ENCODE data around the gene CP.

DNA sequence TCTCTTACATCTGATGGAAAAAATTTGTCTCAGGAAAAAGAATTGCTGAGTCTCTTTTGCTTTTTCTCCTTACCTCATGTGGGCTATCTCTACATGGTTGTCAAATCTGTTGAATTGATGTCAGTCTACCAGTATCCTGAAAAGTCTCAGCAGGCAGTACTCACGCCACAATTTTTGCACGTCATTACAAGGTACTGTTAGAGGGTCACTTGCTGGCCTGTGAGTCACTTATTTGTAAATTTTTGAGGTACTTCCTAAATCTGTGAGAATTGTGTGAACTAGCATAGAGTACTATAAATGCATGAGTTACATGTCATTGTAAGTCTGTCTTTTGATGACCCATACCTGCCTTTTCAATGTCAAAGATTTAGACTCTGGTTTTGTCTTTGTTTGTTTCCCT lies 76.3 kb downstream of the CP start:
- TF ChIP-seq POLR2A (IDR thresholded peaks at IDR 0.05) (no peak), EP300 (IDR thresholded peaks at IDR 0.05) (no peak), CTCF (IDR thresholded peaks at IDR 0.05) (no peak), POLR2AphosphoS5 (IDR thresholded peaks at IDR 0.05) (no peak)

All from upper lobe of left lung (tissue), 4 donors.